ENCODE results near the gene GRIFIN.

DNA sequence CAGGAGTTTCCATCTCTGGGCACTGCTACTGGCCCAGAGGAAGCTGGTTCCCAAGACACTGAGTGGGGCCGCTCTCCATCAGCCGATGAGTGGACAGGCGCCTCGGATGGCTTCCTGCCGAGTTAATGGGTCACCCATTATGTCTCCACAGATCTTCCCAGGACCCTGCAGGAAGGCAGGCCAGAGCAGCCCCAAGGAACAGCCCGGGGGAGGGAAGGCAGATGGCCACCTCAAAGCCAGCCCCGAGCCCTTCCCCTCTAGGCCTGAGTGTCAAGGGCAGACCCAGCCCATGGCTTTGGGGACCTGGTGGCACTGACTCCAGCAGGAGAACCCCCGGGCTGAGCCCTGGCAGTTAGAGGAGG is 40.0 kb upstream of the GRIFIN start:
- no peak for TF ChIP-seq CTCF (IDR thresholded peaks at IDR 0.05; ENCODE audit: low read length)
- no peak for TF ChIP-seq EZH2phosphoT487 (IDR thresholded peaks at IDR 0.05; ENCODE audit: low read length)
- TF ChIP-seq EZH2 (optimal IDR thresholded peaks at IDR 0.05; ENCODE audit: low read depth, low read length), result no peak
